Activated naive CD8-positive, alpha-beta T cell treated with anti-CD3 and anti-CD28 coated beads, Interleukin-2, amount 10 ng/mL, durations not matched to agents 7 days and 5 days (primary cell): Measurements from ENCODE around the gene TUFT1. TPM values are rescaled to one million over a fixed set of nuclear protein-coding genes. Genes with fewer than 3 reads are reported as not detected.

Experiments
- ATAC-seq: fragments of 150-1000 bp; cut with Tn5 transposase; one replicate; pipeline ENCODE4 v1.10.0; 2021; ENCODE audit warnings: low read depth, moderate library complexity
- POLR2A ChIA-PET: fragments of 350-600 bp; sonication (Branson Sonifier 250); formaldehyde crosslinking; loops from one replicate; lab custom pipeline; 2021; ENCODE audit warnings: antibody characterized with exemption; lab: Charles Lee
- DNase-seq: peaks from one replicate; pipeline ENCODE4 v3.0.0; 2021
- H3K27ac Mint-ChIP-seq: one replicate; pipeline ENCODE4 v1.8.0; 2022; ENCODE audit warnings: mild to moderate bottlenecking, mixed read lengths
- H3K27me3 Mint-ChIP-seq: one replicate; pipeline ENCODE4 v1.8.0; 2022; ENCODE audit warnings: mild to moderate bottlenecking, moderate library complexity, mixed read lengths
- H3K36me3 Mint-ChIP-seq: one replicate; pipeline ENCODE4 v1.8.0; 2021; ENCODE audit warnings: mild to moderate bottlenecking, mixed read lengths
- H3K4me1 Mint-ChIP-seq: one replicate; pipeline ENCODE4 v1.8.0; 2021; ENCODE audit warnings: mixed read lengths
- H3K4me3 Mint-ChIP-seq: one replicate; pipeline ENCODE4 v1.8.0; 2022; ENCODE audit warnings: mild to moderate bottlenecking, moderate library complexity, mixed read lengths
- H3K9me3 Mint-ChIP-seq: one replicate; pipeline ENCODE4 v1.8.0; 2021; ENCODE audit warnings: mixed read lengths
- total RNA-seq, 2 experiments: library from RNA; stranded (reverse); gene quantifications; one replicate each; pipeline ENCODE4 v1.2.3, GENCODE V29; 2021

Gene TUFT1
- total RNA-seq, 2 experiments from 2014 or later = 1.5 TPM

DNA sequence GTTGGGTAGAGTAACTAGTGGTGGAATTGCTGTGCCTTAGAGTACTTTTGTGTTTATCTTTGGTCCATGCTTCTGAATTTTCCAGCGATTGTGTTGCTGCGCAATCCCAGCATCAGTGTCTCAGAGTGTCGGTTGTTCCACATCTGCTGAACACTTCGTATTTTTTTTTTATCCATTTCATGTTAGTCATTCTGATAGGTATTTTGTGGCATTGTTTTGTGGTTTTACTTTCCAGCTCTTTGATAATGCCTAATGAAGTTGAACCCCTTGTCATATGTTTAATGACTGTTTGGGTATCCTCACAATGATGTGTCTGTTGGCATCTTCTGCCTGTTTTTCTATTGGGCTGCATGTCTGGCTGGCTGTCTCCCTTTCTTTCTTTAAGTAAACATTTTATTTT is 13.6 kb downstream of the TUFT1 start:
- peaks cover 3% of the 10 kb centered on the region for H3K4me1 Mint-ChIP-seq
- ATAC-seq = no peak
- no peaks in the 10 kb centered on the region for H3K36me3 Mint-ChIP-seq
- DNase-seq = no peak
- H3K9me3 Mint-ChIP-seq = no peaks in the 10 kb centered on the region
- POLR2A ChIA-PET = no interaction called here
- H3K4me3 Mint-ChIP-seq = no peak overlapping the region
- no peak overlapping the region for H3K27ac Mint-ChIP-seq
- H3K27me3 Mint-ChIP-seq = peaks cover 4% of the 10 kb centered on the region

DNA sequence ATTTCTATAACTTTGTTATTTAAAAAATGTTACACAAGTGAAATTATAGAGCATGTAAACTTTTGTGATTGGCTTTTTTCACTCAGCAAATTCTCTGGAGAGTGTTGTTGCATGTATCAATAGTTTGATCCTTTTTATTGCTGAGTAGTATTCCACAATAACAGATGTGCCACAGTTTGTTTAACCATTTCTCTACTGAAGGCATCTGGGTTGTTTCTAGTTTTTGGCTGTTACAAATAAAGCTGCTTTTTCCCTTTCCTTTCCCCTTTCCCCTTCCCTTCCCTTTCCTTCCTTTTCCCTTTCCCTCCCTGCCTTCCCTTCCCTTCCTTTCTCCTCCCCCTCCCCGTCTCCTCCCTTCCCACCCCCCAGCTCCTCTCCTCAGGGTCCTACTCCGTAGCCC is 15.9 kb downstream of the TUFT1 start:
- Mint-ChIP-seq H3K36me3 (no peaks in the 10 kb centered on the region), H3K4me1 (peaks cover 3% of the 10 kb centered on the region), H3K9me3 (no peaks in the 10 kb centered on the region), H3K4me3 (no peak overlapping the region), H3K27me3 (peaks cover 6% of the 10 kb centered on the region), H3K27ac (no peak overlapping the region)
- no peak for ATAC-seq
- POLR2A ChIA-PET = no interaction called here
- DNase-seq = no peak

DNA sequence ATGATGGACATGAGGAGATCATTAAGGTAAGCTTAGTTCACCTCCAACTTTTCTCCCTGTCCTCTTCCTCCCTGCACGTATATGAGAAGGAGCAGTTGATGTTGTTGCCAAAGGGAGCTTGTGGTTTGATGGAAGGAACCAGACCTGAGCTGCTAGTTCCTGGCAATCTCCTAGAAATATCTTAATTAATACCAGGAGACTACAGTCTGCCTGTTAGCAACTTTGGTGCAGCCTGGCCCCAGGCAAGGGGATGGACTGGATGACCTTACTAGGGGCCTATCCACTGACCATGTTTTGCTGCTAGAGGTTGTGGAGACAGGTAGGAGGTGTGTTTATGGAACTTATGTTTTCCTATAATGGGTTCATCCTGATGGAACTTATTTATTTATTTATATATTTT is 22.6 kb downstream of the TUFT1 start:
- POLR2A ChIA-PET = no interaction called here
- no peak overlapping the region for H3K27ac Mint-ChIP-seq
- H3K4me3 Mint-ChIP-seq = no peak overlapping the region
- H3K36me3 Mint-ChIP-seq = no peaks in the 10 kb centered on the region
- no peaks in the 10 kb centered on the region for H3K9me3 Mint-ChIP-seq
- DNase-seq (no peak), ATAC-seq (no peak)
- peaks cover 3% of the 10 kb centered on the region for H3K4me1 Mint-ChIP-seq
- H3K27me3 Mint-ChIP-seq = peaks cover 6% of the 10 kb centered on the region

DNA sequence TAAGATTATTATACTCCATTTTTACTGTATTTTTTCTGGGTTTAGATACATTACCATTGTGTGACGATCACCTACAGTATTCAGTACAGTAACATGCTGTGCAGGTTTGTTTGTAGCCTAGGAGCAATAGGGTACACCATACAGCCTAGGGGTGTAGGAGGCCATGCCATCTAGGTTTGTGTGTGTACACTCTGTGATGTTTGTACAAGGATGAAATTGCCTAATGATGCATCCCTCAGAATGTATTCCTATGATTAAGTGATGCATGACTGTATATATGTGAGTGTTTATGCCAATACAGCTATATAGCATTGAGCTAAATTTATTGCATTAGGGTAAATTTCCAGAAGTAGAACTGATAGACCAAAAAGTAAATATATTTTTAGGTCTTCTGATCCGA is 23.3 kb downstream of the TUFT1 start:
- no peaks in the 10 kb centered on the region for H3K36me3 Mint-ChIP-seq
- H3K27me3 Mint-ChIP-seq = peaks cover 5% of the 10 kb centered on the region
- no peaks in the 10 kb centered on the region for H3K9me3 Mint-ChIP-seq
- H3K27ac Mint-ChIP-seq = no peak overlapping the region
- DNase-seq = no peak
- POLR2A ChIA-PET = no interaction called here
- H3K4me1 Mint-ChIP-seq = peaks cover 1% of the 10 kb centered on the region
- no peak overlapping the region for H3K4me3 Mint-ChIP-seq
- ATAC-seq = no peak

DNA sequence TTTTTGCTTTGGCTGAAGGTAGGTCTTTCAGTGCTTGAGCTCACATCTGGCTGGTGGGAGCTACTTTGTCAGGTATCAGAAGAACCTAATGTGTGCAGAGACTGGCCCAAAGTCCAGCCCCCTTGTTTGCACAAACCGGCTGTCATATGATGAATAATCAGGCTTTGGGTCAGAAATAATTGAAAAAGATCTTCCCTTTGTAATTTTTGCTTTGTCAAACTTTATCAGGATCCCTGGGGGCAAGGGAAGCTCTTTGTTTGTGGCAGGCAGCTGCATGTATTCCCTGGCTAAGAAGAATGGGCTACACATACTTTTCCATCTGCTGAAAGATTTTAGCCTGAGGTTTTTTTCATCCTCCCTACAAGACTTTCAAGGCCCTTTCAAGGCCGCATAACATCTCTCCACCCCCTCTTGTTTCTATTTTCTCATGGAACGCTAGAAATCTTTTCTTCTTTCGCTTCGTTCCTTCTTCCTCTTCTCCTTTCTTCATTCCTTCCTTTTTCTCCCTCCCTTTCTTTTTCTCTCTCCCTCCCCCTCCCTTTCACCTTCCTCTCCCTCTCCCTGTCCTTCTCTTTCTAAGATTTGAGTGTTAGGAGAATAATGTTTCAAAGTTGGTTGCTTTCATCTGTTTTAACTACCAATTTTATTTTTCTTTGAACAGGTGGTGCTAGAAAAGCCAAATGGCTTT is 25.5 kb downstream of the TUFT1 start:
- POLR2A ChIA-PET = no interaction called here
- H3K27me3 Mint-ChIP-seq = no peaks in the 10 kb centered on the region
- H3K4me3 Mint-ChIP-seq = no peak overlapping the region
- no peaks in the 10 kb centered on the region for H3K36me3 Mint-ChIP-seq
- H3K9me3 Mint-ChIP-seq = no peaks in the 10 kb centered on the region
- DNase-seq (no peak), ATAC-seq (no peak)
- no peak overlapping the region for H3K27ac Mint-ChIP-seq
- no peaks in the 10 kb centered on the region for H3K4me1 Mint-ChIP-seq

DNA sequence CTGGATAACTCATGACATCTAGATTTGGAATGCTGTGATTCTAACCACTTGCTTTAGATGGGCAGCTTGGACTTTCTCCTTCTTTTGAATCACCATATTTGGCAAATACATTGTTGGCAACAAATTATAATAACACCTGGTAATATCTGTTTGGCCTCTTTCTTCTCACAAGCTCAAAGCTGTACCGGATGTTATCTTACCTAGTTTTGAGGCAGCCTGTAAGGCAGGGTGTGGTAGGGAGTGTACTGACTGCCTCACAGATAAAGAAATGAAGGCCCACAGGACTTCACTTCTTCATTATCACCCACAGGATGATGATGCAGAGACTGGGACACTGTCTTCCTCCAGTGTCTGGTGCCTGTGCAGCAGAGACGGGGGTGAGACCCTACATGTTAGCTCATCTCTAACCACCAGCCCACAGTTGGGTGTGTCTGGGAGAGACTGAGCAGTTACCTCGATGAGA is 28.5 kb downstream of the TUFT1 start:
- POLR2A ChIA-PET = no interaction called here
- H3K27ac Mint-ChIP-seq = no peak overlapping the region
- H3K4me1 Mint-ChIP-seq = no peaks in the 10 kb centered on the region
- no peak overlapping the region for H3K4me3 Mint-ChIP-seq
- no peaks in the 10 kb centered on the region for H3K36me3 Mint-ChIP-seq
- DNase-seq = no peak
- ATAC-seq = peak; percentile 22
- H3K9me3 Mint-ChIP-seq = no peaks in the 10 kb centered on the region
- H3K27me3 Mint-ChIP-seq = no peaks in the 10 kb centered on the region

DNA sequence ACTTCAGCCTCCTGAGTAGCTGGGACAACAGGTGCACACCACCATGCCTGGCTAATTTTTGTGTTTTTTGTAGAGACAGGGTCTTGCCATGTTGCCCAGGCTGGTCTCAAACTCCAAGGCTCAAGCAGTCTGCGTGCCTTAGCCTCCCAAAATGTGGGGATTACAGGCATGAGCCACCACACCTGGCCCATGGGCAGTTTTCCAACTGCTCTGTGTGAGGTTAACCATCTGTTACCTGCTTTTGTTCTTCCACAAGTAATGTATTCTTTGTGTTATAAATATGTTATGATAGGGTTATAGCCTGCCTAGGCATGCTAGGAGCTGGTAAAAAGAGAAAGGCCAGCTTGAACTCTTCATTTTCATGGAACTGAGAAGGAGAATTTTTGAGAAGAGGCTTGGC is 30.7 kb downstream of the TUFT1 start:
- Mint-ChIP-seq H3K36me3 (no peaks in the 10 kb centered on the region), H3K9me3 (no peaks in the 10 kb centered on the region), H3K27ac (no peak overlapping the region), H3K4me1 (peaks cover 6% of the 10 kb centered on the region), H3K4me3 (no peak overlapping the region), H3K27me3 (no peaks in the 10 kb centered on the region)
- no peak for DNase-seq
- no peak for ATAC-seq
- POLR2A ChIA-PET = no interaction called here

DNA sequence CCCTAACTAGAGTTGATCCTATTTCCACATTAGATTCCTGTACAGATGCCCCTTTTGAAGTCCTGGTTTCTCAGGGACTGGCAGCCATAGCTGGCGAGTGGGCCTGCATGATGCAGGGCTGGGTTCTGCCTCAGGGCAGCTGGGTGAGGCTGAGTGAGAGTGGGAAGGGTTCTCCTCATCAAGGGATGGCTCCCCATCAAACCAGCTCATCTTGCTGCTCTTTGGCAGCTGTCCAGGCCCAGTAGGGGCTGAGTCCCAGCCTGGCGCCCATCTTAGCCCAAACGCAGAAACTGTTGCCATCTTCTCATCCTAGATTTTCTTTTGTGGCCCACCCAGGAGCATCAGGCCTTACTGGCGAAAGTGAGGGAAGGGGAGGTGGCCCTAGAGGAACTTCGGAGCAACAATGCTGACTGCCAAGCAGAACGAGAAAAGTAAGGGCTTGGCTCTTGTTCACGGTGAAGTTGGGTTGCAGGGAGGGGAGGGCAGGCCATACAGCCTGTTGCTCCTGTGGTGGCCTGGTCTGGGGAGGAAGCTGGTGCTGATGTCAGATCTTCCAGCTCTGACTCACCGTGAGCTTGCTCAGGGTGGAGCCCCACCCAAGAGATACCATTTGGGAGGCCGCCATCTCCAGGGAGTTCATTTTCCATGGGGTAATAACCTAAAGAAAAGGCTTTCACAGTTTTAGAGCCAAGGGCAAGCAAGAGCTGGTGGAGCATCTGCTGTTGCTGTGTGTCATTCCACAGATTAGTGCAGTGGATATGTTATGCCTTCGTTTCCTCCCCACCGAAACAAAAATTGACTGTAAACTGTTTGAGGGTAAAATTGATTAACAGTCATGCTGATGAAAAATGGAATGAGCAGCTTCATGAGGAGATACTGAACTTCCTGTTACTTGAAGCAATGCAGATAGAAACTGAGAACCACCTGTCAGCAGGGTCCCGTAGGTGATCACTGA is 34.7 kb downstream of the TUFT1 start:
- no peak for ATAC-seq
- DNase-seq = no peak
- peaks cover 6% of the 10 kb centered on the region for H3K4me1 Mint-ChIP-seq
- no peaks in the 10 kb centered on the region for H3K9me3 Mint-ChIP-seq
- no peak overlapping the region for H3K4me3 Mint-ChIP-seq
- H3K27ac Mint-ChIP-seq = no peak overlapping the region
- no peaks in the 10 kb centered on the region for H3K36me3 Mint-ChIP-seq
- no peaks in the 10 kb centered on the region for H3K27me3 Mint-ChIP-seq
- POLR2A ChIA-PET = no interaction called here

DNA sequence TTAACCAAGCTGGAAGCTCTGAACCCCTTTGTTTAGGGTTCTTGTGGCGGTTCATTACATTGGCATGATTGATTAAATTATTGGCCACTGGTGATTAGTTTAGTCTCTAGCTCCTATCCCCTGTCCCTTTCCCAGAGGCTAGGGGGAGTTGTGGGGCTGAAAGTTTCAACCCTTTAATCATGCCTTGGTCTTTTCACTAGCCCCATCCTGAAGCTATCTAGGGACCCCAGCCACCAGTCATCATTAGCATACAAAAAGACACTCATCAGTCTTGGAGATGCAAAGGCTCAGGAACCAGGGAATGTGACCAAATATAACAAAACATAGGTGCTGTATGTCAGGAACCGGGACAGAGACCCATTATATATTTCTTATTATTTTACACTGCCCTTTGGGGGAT is 37.1 kb downstream of the TUFT1 start:
- H3K9me3 Mint-ChIP-seq = no peaks in the 10 kb centered on the region
- H3K4me1 Mint-ChIP-seq = peaks cover 7% of the 10 kb centered on the region
- DNase-seq = no peak
- POLR2A ChIA-PET = no interaction called here
- H3K36me3 Mint-ChIP-seq = no peaks in the 10 kb centered on the region
- H3K27ac Mint-ChIP-seq = no peak overlapping the region
- no peak for ATAC-seq
- H3K4me3 Mint-ChIP-seq = no peak overlapping the region
- no peaks in the 10 kb centered on the region for H3K27me3 Mint-ChIP-seq

DNA sequence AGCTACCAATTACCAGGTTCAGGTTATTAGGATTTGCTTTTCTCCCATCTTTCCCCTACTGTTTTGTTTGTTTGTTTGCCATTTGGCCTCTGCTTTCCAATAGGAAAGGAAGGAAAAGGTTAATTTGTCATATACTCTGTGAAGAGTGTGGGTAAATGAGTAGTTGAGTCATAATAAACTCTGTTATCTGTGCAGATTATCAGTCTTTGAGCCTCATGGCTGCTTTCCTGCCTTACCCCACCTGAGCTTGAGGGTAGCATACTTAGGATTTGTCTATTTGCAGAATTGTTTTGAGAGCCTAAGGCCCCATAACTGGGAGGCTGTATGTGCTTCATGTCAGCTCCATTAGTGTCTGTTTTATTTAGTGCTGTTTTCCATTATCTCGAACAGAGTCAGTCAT is 38.8 kb downstream of the TUFT1 start:
- POLR2A ChIA-PET = no interaction called here

DNA sequence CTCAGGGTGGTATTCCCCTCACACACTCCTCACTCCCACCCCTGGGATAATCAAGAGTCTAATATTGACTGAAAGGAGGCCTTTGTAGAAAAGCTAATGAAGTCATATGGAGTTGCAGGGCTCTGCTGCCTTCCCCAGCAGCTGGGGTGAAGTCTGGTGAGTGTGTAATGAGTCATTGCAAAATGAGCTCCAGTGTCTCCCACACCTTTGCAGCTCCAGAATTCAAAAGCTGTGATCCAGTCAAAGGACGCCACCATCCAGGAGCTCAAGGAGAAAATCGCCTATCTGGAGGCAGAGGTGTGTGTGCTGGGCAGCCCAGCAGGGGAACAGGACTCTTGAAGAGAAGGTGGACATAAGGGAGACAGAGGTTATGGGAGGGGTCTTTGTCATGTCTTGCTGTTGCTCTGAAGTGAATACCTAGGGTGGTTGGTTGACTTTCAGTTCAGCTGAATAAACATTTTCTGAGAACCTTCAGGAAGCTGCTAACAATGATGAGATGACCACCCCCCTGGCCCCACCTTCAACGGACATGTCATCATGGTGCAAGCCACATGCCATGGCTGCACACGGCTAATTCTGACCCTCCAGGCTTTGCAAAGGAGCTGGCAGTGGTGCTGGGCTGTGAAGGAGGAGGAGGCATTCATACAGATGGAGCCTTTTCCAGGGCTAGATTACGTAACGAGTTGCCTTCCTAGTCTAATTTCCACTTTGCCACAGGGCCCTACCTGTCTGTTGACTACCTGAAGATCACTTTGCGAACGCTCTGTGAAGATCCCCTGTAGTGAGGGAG is 39.5 kb downstream of the TUFT1 start:
- Mint-ChIP-seq H3K36me3 (no peaks in the 10 kb centered on the region), H3K4me1 (peaks cover 7% of the 10 kb centered on the region), H3K27ac (no peak overlapping the region), H3K9me3 (no peaks in the 10 kb centered on the region), H3K4me3 (no peak overlapping the region), H3K27me3 (no peaks in the 10 kb centered on the region)
- POLR2A ChIA-PET = interaction anchor here (0.6 kb wide), 1 partner anchor 361 kb away, joined by 3 read pairs; no protein-coding TSS in a partner anchor
- ATAC-seq (no peak), DNase-seq (no peak)

More for the DNA sequence above, 38.8 kb downstream of the TUFT1 start:
- H3K4me1 Mint-ChIP-seq = peaks cover 7% of the 10 kb centered on the region
- no peaks in the 10 kb centered on the region for H3K27me3 Mint-ChIP-seq
- DNase-seq = no peak
- H3K4me3 Mint-ChIP-seq = no peak overlapping the region
- no peaks in the 10 kb centered on the region for H3K9me3 Mint-ChIP-seq
- H3K36me3 Mint-ChIP-seq = no peaks in the 10 kb centered on the region
- H3K27ac Mint-ChIP-seq = no peak overlapping the region
- ATAC-seq = no peak

DNA sequence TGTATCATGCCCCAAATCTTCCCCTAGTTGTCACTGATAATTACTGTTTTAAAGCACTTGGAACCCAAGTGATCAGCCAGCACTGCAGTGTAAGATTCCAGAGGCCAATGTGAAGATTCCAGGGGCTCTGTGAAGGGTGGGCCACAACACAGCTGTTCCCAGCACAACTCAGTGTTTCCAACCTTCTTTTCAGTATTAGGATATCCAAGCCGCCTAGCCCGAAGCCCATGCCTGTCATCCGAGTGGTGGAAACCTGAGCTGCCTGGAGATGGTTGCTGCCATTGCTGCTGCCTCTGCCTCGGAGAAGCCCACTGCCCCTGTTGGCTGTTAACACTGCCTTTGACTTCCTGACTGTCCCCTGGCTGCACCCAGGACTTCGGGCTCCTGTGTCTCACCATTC is 41.3 kb downstream of the TUFT1 start:
- POLR2A ChIA-PET = interaction anchor here (0.6 kb wide), 1 partner anchor 91 kb away, joined by 5 read pairs; no protein-coding TSS in a partner anchor
- Mint-ChIP-seq H3K4me3 (no peak overlapping the region), H3K27ac (no peak overlapping the region), H3K27me3 (no peaks in the 10 kb centered on the region), H3K9me3 (no peaks in the 10 kb centered on the region), H3K4me1 (peaks cover 4% of the 10 kb centered on the region), H3K36me3 (no peaks in the 10 kb centered on the region)
- ATAC-seq (no peak), DNase-seq (no peak)

DNA sequence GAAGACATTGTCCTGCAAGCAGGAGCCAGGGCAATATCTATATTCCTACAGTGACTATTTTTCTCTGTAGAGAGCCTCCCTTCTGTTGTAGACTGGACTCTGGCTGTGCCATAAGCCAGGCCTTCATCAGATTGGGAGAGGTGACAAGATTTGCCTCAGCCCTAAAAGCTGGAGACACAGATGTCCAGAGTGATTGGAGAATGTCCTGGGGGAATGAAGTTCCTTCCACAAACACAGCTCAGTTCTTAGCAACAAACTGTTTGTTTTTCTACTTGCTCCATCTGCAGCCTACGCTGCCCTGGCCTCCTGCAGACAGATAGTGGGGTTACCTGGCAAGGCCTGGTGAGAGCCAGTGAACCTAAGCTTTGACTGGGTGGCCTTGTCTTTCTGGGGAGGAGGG is 41.8 kb downstream of the TUFT1 start:
- peaks cover 4% of the 10 kb centered on the region for H3K4me1 Mint-ChIP-seq
- no peak overlapping the region for H3K4me3 Mint-ChIP-seq
- ATAC-seq = no peak
- POLR2A ChIA-PET = interaction anchor here (0.6 kb wide), 1 partner anchor 91 kb away, joined by 5 read pairs; no protein-coding TSS in a partner anchor
- H3K9me3 Mint-ChIP-seq = no peaks in the 10 kb centered on the region
- H3K27ac Mint-ChIP-seq = no peak overlapping the region
- no peak for DNase-seq
- no peaks in the 10 kb centered on the region for H3K27me3 Mint-ChIP-seq
- H3K36me3 Mint-ChIP-seq = no peaks in the 10 kb centered on the region
